ENCODE data around the gene UBE2L5.

Gene UBE2L5

GRCh38 chr13:30409886-30410704 is 12.2 kb upstream of the UBE2L5 start:
- no peaks in the 10 kb centered on the region for H3K27me3 ChIP-seq (ENCODE audit: control insufficient read depth, insufficient read depth, low read length)
- no peak overlapping the region for H3K4me3 ChIP-seq (ENCODE audit: low read length)
- H3K9me3 ChIP-seq (replicated peaks; ENCODE audit: low read length), result no peaks in the 10 kb centered on the region
- no peaks in the 10 kb centered on the region for H3K36me3 ChIP-seq (ENCODE audit: insufficient read depth, low read length)
- no peak overlapping the region for H3K9ac ChIP-seq (ENCODE audit: low read depth, low read length)
- peaks cover 24% of the 10 kb centered on the region for H3K4me1 ChIP-seq (ENCODE audit: control insufficient read depth, insufficient read depth, low read length)
- peak overlapping the region; percentile 2 for H3K4me2 ChIP-seq (ENCODE audit: low read length)

GRCh38 chr13:30410705-30411125 is 11.6 kb upstream of the UBE2L5 start:
- Histone ChIP-seq H3K4me1 (ENCODE audit: control insufficient read depth, insufficient read depth, low read length) (peaks cover 24% of the 10 kb centered on the region), H3K4me3 (ENCODE audit: low read length) (no peak overlapping the region), H3K36me3 (ENCODE audit: insufficient read depth, low read length) (no peaks in the 10 kb centered on the region), H3K9ac (ENCODE audit: low read depth, low read length) (no peak overlapping the region), H3K27me3 (ENCODE audit: control insufficient read depth, insufficient read depth, low read length) (no peaks in the 10 kb centered on the region), H3K9me3 (replicated peaks; ENCODE audit: low read length) (no peaks in the 10 kb centered on the region), H3K4me2 (ENCODE audit: low read length) (no peak overlapping the region)

- Histone ChIP-seq H3K27me3 (ENCODE audit: control insufficient read depth, insufficient read depth, low read length) (no peaks in the 10 kb centered on the region), H3K36me3 (ENCODE audit: insufficient read depth, low read length) (no peaks in the 10 kb centered on the region), H3K9ac (ENCODE audit: low read depth, low read length) (no peak overlapping the region), H3K4me3 (ENCODE audit: low read length) (no peak overlapping the region), H3K4me1 (ENCODE audit: control insufficient read depth, insufficient read depth, low read length) (peaks cover 24% of the 10 kb centered on the region), H3K9me3 (replicated peaks; ENCODE audit: low read length) (no peaks in the 10 kb centered on the region), H3K4me2 (ENCODE audit: low read length) (no peak overlapping the region)
These were observed 9.9 kb upstream of the UBE2L5 start for GRCh38 chr13:30412346-30412745.

- Histone ChIP-seq H3K4me1 (ENCODE audit: control insufficient read depth, insufficient read depth, low read length) (peaks cover 16% of the 10 kb centered on the region), H3K4me3 (ENCODE audit: low read length) (no peak overlapping the region), H3K9ac (ENCODE audit: low read depth, low read length) (no peak overlapping the region), H3K36me3 (ENCODE audit: insufficient read depth, low read length) (no peaks in the 10 kb centered on the region), H3K4me2 (ENCODE audit: low read length) (no peak overlapping the region), H3K9me3 (replicated peaks; ENCODE audit: low read length) (no peaks in the 10 kb centered on the region), H3K27me3 (ENCODE audit: control insufficient read depth, insufficient read depth, low read length) (no peaks in the 10 kb centered on the region)
These were observed 8.5 kb upstream of the UBE2L5 start for GRCh38 chr13:30413842-30414241.

- no peaks in the 10 kb centered on the region for H3K9me3 ChIP-seq (replicated peaks; ENCODE audit: low read length)
- no peaks in the 10 kb centered on the region for H3K36me3 ChIP-seq (ENCODE audit: insufficient read depth, low read length)
- H3K27me3 ChIP-seq (ENCODE audit: control insufficient read depth, insufficient read depth, low read length), result no peaks in the 10 kb centered on the region
- no peak overlapping the region for H3K9ac ChIP-seq (ENCODE audit: low read depth, low read length)
- H3K4me1 ChIP-seq (ENCODE audit: control insufficient read depth, insufficient read depth, low read length), result peaks cover under 1% of the 10 kb centered on the region
- no peak overlapping the region for H3K4me2 ChIP-seq (ENCODE audit: low read length)
- H3K4me3 ChIP-seq (ENCODE audit: low read length), result no peak overlapping the region
These were observed 6.8 kb upstream of the UBE2L5 start for GRCh38 chr13:30415430-30416030.

GRCh38 chr13:30416471-30416870 is 5.8 kb upstream of the UBE2L5 start:
- Histone ChIP-seq H3K4me3 (ENCODE audit: low read length) (no peak overlapping the region), H3K4me2 (ENCODE audit: low read length) (no peak overlapping the region), H3K36me3 (ENCODE audit: insufficient read depth, low read length) (no peaks in the 10 kb centered on the region), H3K9me3 (replicated peaks; ENCODE audit: low read length) (no peaks in the 10 kb centered on the region), H3K27me3 (ENCODE audit: control insufficient read depth, insufficient read depth, low read length) (no peaks in the 10 kb centered on the region), H3K4me1 (ENCODE audit: control insufficient read depth, insufficient read depth, low read length) (peaks cover 8% of the 10 kb centered on the region), H3K9ac (ENCODE audit: low read depth, low read length) (no peak overlapping the region)

DNA sequence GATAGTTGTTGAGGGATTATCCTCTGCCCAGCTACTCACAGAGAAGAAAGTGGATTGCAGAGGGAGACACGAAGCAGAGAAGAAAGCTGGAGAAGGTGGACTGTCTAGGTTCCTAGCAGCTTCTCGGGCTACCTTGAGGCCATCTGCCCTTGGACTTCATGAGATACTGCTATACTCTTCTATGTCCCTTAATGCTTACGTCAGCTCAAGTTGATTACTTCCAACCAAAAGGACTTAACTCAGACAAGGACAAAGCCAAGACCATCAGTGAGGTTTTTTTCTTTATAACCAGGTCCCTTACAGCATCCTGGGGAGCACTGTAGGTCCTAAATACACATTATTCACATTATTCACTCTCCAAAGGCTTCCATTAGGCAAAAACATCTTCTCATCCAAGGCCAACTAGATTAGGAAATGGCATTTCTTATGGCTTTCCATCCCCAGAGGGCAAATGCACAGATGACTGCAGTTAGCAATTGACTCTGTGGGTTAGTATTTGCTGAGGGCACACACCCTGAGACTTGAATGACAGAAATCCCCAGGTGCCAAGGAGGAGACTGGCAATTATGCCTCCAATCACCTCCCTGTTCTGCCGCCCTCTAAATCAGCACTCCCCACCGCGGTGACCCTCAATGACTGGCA is 4.1 kb upstream of the UBE2L5 start:
- H3K9me3 ChIP-seq (replicated peaks; ENCODE audit: low read length), result no peaks in the 10 kb centered on the region

GRCh38 chr13:30418717-30419459 is 3.4 kb upstream of the UBE2L5 start:
- H3K9ac ChIP-seq (ENCODE audit: low read depth, low read length), result no peak overlapping the region

More for the DNA sequence above, 4.1 kb upstream of the UBE2L5 start:
- H3K9ac ChIP-seq (ENCODE audit: low read depth, low read length), result no peak overlapping the region
- no peak overlapping the region for H3K4me3 ChIP-seq (ENCODE audit: low read length)
- H3K4me2 ChIP-seq (ENCODE audit: low read length), result no peak overlapping the region
- no peaks in the 10 kb centered on the region for H3K27me3 ChIP-seq (ENCODE audit: control insufficient read depth, insufficient read depth, low read length)
- no peaks in the 10 kb centered on the region for H3K36me3 ChIP-seq (ENCODE audit: insufficient read depth, low read length)
- peaks cover 8% of the 10 kb centered on the region for H3K4me1 ChIP-seq (ENCODE audit: control insufficient read depth, insufficient read depth, low read length)

DNA sequence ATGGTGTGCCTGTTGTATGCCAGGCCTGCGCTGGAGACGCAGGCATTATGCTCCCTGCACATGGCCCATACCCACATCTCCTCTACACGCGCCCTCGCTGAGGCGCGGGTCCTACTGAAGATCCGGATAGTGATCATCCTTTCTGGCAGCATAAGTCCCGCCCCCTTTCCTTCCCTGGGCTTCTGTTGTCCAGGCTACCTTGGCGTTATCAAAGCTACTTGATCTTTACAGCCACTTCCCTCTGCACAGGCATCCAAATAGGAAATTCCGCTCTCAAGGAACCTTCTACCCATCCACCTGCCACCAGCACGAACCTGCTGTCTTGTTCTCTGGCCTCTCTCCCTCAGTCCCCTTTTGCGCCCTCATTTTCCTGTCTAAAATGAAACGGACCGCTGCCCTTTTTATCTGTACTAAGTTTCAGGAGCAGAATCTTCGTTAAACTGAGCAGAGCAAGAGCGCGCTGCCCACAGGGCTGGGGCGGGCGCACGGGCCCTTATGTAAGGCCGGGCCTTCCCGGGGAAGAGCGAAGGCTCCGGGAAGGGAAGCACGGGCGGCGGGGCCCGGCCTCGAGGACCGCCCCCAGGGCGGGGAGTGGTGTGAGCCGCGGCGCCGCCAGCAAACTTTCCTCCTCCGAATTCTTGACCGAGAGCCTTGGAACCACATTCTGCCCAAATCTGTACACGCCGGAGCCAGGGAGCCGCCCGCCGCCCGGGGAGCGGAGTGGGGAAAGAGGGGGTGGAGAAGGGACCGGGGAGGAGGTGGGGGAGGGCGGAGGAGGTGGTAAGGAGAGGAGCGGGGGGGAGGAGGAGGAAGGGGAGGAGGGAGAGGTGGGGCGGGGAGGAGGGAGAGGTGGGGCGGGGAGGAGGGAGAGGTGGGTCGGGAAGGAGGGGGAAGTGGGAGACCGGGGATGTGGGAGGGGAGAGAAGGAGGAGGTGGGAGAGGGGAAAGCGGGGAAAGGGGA is 920 bp upstream of the UBE2L5 start:
- no peaks in the 10 kb centered on the region for H3K27me3 ChIP-seq (ENCODE audit: control insufficient read depth, insufficient read depth, low read length)
- peaks cover 8% of the 10 kb centered on the region for H3K4me1 ChIP-seq (ENCODE audit: control insufficient read depth, insufficient read depth, low read length)
- no peaks in the 10 kb centered on the region for H3K9me3 ChIP-seq (replicated peaks; ENCODE audit: low read length)
- peak overlapping the region; percentile 82 for H3K4me3 ChIP-seq (ENCODE audit: low read length)
- H3K4me2 ChIP-seq (ENCODE audit: low read length), result peak overlapping the region; percentile 99
- no peaks in the 10 kb centered on the region for H3K36me3 ChIP-seq (ENCODE audit: insufficient read depth, low read length)
- H3K9ac ChIP-seq (ENCODE audit: low read depth, low read length), result peak overlapping the region; percentile 84

More at GRCh38 chr13:30418717-30419459, 3.4 kb upstream of the UBE2L5 start:
- peaks cover 8% of the 10 kb centered on the region for H3K4me1 ChIP-seq (ENCODE audit: control insufficient read depth, insufficient read depth, low read length)
- no peaks in the 10 kb centered on the region for H3K9me3 ChIP-seq (replicated peaks; ENCODE audit: low read length)
- no peaks in the 10 kb centered on the region for H3K36me3 ChIP-seq (ENCODE audit: insufficient read depth, low read length)
- H3K4me3 ChIP-seq (ENCODE audit: low read length), result no peak overlapping the region
- no peak overlapping the region for H3K4me2 ChIP-seq (ENCODE audit: low read length)
- H3K27me3 ChIP-seq (ENCODE audit: control insufficient read depth, insufficient read depth, low read length), result no peaks in the 10 kb centered on the region

- H3K4me1 ChIP-seq (ENCODE audit: control insufficient read depth, insufficient read depth, low read length), result peaks cover 16% of the 10 kb centered on the region
These were observed 1.6 kb downstream of the UBE2L5 start for GRCh38 chr13:30423891-30424290.

More at GRCh38 chr13:30423891-30424290, 1.6 kb downstream of the UBE2L5 start:
- no peak overlapping the region for H3K4me3 ChIP-seq (ENCODE audit: low read length)
- H3K27me3 ChIP-seq (ENCODE audit: control insufficient read depth, insufficient read depth, low read length), result no peaks in the 10 kb centered on the region
- no peaks in the 10 kb centered on the region for H3K9me3 ChIP-seq (replicated peaks; ENCODE audit: low read length)
- H3K4me2 ChIP-seq (ENCODE audit: low read length), result no peak overlapping the region
- H3K36me3 ChIP-seq (ENCODE audit: insufficient read depth, low read length), result no peaks in the 10 kb centered on the region
- H3K9ac ChIP-seq (ENCODE audit: low read depth, low read length), result no peak overlapping the region

Data from skeletal muscle satellite cell (primary cell).